HepG2 (cell line): Measurements from ENCODE around the gene SEPTIN11.

Source experiments
- BHLHE40 ChIP-seq: IDR thresholded peaks from 2 replicates; pipeline ENCODE4 v1.6.1; 2011; ENCODE audit warnings: low read length, improper control_type of control experiment
- FOSL2 ChIP-seq: sonication (generic); formaldehyde crosslinking; IDR thresholded peaks from 2 replicates; pipeline ENCODE4 v1.4.0; 2020; ENCODE audit warnings: missing genetic modification reagents
- FOXJ3 ChIP-seq: sonication (generic); formaldehyde crosslinking; IDR thresholded peaks from 2 replicates; pipeline ENCODE4 v1.4.0; 2020; ENCODE audit warnings: missing genetic modification reagents, mild to moderate bottlenecking, borderline replicate concordance
- ZNF138 ChIP-seq: sonication (generic); formaldehyde crosslinking; IDR thresholded peaks from 2 replicates; pipeline ENCODE4 v1.5.0; 2020; ENCODE audit warnings: mild to moderate bottlenecking, low read depth, missing genetic modification reagents
- ZNF24 ChIP-seq: fragments of 450-650 bp; IDR thresholded peaks from 2 replicates; pipeline ENCODE4 v1.6.1; 2017; ENCODE audit warnings: antibody characterized with exemption, mild to moderate bottlenecking
- ZNF589 ChIP-seq: sonication (generic); formaldehyde crosslinking; conservative IDR thresholded peaks from 2 replicates; pipeline ENCODE4 v1.8.0; 2022; ENCODE audit warnings: mild to moderate bottlenecking, moderate library complexity, missing genetic modification reagents
- TF ChIP-seq, protein P1 (sequence below): IDR thresholded peaks from 2 replicates; pipeline ENCODE4 v1.6.1; 2016; ENCODE audit warnings: control low read depth
- TF ChIP-seq, protein P2 (sequence below): sonication (generic); formaldehyde crosslinking; IDR thresholded peaks from 2 replicates; pipeline ENCODE4 v1.5.0; 2020; ENCODE audit warnings: mild to moderate bottlenecking, missing genetic modification reagents, moderate library complexity

DNA sequence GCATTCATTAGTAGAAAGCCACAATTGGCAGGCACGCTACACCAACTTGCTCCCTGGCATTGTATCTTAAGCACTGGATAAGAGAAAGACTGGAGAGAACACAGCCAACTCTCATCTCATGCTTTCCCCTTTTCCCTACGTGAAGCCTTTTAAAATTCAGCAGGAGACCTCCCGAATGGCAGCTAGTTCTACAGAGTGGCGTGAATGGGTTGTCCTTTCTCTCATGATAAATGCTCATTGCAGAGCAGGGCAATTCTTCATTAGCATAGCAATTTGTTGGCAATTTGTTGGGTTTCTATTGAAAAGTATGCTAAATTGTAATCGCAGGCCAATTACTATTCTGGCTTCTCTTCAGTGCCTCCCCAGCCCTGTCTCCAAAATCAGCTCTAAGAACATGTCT lies 48.0 kb downstream of the SEPTIN11 start:
- no peak for TF ChIP-seq ZNF24
- TF ChIP-seq, protein P1, sequence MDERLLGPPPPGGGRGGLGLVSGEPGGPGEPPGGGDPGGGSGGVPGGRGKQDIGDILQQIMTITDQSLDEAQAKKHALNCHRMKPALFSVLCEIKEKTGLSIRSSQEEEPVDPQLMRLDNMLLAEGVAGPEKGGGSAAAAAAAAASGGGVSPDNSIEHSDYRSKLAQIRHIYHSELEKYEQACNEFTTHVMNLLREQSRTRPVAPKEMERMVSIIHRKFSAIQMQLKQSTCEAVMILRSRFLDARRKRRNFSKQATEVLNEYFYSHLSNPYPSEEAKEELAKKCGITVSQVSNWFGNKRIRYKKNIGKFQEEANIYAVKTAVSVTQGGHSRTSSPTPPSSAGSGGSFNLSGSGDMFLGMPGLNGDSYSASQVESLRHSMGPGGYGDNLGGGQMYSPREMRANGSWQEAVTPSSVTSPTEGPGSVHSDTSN (CRISPR knock-in tag) = no peak
- no peak for TF ChIP-seq ZNF138 (CRISPR knock-in tag)
- TF ChIP-seq, protein P2, sequence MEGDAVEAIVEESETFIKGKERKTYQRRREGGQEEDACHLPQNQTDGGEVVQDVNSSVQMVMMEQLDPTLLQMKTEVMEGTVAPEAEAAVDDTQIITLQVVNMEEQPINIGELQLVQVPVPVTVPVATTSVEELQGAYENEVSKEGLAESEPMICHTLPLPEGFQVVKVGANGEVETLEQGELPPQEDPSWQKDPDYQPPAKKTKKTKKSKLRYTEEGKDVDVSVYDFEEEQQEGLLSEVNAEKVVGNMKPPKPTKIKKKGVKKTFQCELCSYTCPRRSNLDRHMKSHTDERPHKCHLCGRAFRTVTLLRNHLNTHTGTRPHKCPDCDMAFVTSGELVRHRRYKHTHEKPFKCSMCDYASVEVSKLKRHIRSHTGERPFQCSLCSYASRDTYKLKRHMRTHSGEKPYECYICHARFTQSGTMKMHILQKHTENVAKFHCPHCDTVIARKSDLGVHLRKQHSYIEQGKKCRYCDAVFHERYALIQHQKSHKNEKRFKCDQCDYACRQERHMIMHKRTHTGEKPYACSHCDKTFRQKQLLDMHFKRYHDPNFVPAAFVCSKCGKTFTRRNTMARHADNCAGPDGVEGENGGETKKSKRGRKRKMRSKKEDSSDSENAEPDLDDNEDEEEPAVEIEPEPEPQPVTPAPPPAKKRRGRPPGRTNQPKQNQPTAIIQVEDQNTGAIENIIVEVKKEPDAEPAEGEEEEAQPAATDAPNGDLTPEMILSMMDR (CRISPR knock-in tag) = no peak
- no peak for TF ChIP-seq BHLHE40
- TF ChIP-seq ZNF589 = no peak
- TF ChIP-seq FOSL2 (CRISPR knock-in tag) = no peak
- no peak for TF ChIP-seq FOXJ3 (CRISPR knock-in tag)
